NCI-H524 (cell line): ENCODE measurements around the gene IGFBP7.

Experiments
- DNase-seq, 2 experiments: peaks; one replicate each; lab custom pipeline; 2025; lab: John Stamatoyannopoulos, UW

Gene IGFBP7

DNA sequence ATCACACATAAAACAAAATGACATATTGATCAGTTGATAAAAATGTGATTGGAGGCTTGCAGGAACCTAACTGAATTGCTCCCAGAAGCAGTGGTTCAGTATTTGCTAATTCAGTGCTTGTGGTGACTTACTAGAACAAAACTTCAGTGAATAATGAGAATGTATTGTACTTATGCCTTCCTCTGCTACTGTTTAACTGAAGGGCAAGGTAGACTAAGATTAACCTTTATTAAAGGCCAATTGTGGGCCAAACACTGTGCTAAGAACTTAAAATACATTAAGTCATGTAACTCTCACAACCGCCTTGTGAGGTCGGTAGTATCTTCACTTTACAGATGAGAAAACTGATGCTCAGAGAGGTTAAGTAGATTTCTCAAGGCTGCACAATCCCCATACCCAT is 14.9 kb downstream of the IGFBP7 start:
- DNase-seq: no peak

DNA sequence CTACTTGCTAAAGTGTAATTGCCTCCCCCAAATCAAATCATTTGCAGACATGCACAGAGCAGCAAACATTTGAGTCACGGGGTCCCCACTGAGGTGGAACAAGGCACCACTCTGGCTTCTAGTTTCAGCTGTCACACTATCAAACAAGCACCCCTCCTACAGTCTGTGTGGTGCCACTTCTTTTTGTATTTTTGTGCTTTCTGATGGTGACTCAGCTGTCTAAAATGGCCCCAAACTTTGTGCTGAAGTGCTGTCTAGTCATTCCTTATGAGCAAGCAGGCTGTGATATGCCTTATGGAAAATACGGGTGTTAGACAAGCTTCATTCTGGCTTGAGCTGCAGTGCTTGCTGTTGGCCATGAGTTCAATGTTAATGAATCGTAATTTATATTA is 15.4 kb downstream of the IGFBP7 start:
- DNase-seq: no peak

DNA sequence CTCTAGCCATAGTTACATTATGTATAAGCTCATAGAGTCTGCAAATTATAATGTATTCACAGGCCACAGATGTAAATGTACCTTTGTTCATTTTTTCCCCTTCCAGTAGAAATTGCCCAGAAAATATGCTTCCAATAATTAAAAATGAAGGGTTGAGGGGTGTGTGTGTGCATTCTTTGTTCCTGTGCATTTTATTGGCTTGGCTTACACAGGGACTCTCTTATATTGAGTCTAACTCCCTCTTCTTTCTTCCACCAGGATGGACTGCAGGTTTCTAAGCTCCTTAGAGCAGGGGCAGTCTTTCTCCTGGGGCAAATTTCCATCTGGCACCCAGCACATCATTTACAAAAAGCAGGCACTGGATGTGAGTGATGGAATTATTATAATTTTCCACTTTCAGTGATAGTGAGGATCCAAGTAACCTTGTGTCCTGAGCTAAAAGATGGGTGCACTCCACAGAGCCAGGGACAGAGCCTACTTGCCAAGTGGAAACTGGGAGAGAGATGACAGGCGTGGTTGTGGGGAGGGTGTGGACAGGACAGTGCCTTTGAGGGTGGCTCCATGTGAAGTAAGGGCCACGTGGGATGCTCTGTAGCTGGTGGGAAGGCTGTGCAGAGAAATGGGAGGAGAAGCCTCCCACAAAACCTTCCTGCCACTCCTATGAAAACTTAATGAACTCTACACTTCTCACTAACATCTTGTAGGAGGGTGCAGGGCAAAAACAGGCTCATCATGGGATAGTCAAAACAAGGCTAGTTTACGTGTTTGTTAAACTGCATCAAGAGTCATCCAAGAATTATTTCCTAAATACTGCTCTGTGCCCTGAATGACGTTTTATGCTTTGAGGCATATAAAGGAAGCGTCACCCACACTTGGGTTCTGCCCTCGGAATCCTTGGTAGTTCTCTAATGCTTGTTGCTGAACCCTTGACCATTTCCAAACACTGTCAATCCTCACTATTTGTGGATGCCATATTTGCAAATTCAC is 16.0 kb downstream of the IGFBP7 start:
- DNase-seq: no peak

DNA sequence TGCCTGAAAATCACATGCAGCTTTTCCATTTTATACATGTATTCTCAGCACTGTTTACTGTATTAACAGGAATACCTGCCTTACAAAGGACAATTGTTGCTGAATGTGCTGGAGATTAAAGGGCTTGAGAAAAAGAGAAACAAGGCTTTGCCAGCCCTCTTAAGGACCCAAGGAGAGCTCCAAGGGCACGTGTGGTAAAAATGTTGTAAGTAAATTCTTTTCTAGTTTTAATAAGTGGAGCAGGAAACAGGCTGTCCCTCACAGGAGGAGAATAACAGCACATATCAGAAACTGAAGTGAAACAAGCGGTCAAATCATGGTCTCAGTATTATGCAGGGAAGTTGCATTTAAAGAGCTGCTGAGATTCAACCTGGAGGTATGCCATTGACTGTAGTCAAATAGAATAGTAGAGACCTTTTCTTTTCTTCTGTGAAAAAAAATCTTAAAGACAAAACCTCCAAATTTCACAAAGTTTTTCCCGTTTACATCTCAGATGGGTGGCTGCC is 18.5 kb downstream of the IGFBP7 start:
- no peak for DNase-seq

DNA sequence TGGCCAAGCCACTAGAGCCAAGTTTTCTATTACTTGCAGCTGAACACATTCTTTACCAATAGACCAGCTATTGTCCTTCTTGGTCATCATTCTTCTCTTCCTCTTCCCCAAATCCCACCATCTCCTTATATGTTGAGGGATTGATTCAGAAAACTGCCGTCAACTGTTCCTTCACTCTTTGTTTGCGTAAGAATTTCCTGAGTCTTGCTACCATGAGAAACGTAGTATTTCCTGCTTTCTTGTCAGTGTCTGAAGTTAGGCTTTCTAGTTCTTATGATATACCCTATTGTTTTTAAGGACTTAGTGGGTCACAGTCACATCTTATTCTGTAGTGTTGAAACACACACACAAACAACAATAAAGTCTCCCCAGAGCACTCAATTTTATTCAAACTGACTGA is 20.1 kb downstream of the IGFBP7 start:
- no peak for DNase-seq

DNA sequence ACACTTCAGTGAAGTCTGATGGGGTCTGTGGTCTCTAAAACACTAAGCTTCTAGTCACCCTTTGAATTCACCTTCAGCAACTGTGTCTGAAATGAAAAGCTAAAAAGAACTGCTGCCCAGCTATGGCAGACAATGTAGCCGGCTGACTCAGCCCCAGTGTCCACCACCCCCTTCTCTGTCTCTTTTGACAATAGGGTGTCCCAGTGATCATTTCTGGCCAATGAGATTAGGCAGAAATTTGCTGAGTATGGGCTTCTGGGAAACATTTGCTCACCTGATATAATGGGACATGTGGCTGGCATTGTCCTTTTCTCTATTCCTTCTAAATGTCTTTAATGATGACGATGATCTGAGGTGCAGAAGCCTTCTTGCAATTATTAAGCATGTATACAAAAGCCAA is 20.6 kb downstream of the IGFBP7 start:
- DNase-seq: no peak

DNA sequence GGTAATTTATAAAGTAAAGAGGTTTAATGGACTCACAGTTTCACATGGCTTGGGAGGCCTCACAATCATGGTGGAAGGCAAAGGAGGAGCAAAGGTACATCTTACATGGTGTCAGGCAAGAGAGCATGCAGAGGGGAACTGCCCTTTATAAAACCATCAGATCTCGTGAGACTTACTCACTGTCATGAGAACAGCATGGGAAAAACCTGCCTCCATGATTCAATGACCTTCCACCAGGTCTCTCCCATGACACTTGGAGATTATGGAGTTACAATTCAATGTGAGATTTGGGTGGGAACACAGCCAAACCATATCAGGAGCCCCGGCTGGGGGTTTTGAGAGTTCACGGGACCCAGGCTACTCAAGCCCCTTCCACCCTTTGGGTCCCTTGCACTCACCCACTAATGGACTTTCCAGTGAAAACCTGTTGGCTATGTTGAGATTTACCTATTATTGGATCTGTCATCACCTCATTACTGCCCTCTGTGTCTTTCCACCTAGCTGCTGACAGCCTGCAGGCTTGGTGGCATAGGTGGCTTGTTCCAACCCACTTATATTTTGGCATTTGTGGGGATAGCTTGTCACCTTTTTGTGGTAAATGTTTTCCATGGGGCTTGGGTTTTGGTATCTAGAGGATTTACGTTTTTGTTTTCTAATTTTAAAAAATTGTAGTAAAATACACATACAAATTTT is 24.0 kb downstream of the IGFBP7 start:
- no peak for DNase-seq

DNA sequence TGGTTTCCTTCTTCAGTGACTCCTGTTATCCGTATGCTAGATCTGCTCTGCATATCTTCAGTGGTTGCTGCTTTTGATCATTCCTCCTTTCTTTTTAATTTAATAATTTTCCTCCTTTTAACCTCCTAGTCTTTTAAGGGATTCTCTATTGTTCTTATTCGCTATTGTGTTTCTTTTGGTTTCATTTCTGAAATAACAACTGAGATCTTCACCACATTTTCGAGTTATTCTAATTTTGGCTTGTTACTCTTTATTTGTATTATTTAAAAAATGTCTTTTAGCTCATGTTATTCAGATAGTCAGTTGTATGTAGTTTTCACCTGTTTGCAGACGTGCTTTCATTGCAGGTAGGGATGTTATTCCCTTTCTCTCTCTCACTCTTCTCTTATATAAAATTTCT is 24.9 kb downstream of the IGFBP7 start:
- DNase-seq: no peak

DNA sequence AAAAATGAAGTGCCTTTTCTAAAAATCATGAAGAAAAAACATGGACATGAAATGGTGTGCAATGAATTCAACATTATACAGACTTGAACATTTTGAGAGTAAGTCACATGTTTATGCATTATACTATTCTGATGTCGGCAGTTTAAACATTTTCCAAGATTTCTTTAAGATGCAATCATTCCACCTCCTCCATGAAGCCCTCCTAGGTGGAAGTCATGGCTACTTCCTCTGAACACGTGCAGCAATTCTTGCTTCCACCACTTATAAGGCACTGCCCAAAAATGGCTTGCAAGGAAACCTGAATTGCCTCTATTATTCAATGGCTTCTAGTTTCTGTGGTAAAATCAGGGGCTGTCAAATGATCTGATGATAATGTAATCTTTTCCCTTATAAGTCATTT is 25.8 kb downstream of the IGFBP7 start:
- DNase-seq: no peak

DNA sequence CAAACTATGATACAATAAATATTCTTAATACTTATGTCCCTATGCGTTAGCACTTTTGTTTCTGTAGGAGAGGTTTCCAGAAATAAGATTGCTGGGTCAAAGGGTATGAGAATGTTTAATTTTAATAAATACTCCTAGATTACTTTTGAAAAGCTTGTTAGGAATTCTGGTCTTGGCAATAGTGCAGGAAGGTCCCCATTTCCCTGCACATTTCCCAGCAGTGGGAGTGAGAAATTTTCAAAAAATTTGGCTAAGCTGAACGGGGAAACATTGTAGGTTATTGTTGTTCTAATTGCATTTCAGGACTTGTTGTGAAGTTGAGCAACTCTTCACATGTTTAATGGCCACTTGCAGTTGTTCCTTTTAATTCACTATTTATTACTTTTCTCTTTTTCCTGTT is 27.1 kb downstream of the IGFBP7 start:
- no peak for DNase-seq

DNA sequence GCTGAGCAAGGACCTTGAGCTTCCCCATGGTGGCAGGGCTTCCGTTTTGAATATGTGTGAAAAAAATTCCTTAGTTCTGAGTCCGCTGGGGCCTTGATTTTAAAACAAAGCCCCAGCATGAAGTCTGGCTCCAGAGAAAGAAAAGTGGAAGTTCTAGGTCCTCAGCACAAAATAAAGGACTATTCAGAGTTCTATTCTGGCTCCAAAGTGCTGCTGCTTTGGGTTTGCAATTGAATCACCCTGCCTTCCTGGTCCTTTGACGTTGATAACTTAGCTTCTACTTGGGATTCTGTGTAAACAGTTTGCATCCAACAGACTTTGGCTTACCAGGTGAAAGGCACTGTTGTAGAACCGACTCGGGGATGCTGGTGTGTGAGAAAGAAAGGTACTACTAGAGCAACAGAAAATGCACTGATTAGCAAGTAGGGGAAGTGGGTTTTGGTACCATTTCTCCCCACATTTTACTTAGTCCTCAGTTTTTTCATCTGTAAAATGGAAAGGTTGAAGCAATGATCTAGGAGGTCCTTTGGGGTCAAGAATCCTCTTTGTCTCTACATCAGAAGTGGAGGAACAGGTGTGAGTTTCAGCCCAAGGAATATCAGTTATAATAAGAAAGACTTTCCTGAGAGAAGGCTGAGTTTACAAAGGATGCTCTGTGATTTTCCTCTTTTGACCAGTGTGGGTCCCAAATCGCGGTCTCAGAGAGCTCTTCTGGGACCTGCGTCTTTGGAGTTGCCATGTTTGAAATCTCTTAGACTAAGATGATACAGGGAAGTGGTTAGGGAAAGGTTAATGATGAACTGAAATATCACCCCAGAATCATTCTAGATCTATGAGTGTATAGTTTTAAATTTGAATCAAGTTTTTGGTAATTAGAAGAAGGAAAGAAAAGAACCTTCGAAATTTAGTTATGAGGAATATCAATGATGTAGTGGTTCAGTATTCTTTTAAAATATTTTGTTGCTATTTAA is 28.2 kb downstream of the IGFBP7 start:
- no peak for DNase-seq

DNA sequence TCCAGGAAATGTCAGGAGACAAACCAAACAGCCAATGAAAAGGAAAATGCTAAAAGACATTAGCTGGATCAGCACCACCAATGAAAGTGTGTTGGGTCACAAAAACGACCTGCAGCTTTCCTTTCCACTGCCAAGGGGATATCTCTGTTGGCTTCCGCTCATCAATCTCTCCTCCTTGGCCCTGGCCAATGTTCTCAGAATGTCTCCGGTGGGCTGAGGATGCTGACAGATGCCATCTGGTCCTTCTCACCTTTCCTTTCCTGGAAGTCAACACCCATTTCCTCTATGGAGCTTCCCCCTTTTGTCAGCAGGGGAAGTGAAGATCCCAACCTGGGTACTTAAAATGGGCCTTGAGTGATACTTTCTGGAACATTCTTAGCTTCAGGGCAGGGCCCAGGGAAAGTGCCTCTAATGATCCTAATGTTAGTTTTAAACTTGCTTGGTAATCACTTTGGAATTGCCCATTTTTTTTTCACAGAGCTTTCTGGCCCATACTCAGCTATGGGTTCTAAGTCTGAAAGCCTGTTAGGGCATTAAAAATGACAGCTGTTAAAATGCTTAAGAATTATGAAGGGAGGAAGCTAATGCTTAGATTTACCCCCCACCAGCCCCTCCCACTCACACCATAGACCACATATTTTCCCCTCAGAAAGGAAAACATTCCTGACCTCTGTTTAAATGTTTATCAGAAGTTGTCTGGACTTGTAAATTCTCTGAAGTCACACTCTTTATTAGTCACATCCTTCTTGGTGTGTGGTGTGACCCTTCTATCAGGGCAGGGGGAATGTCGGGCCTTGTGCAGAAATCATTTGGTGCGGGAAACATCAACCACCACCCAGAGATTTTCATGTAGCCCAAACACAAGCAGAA is 29.2 kb downstream of the IGFBP7 start:
- DNase-seq: no peak

DNA sequence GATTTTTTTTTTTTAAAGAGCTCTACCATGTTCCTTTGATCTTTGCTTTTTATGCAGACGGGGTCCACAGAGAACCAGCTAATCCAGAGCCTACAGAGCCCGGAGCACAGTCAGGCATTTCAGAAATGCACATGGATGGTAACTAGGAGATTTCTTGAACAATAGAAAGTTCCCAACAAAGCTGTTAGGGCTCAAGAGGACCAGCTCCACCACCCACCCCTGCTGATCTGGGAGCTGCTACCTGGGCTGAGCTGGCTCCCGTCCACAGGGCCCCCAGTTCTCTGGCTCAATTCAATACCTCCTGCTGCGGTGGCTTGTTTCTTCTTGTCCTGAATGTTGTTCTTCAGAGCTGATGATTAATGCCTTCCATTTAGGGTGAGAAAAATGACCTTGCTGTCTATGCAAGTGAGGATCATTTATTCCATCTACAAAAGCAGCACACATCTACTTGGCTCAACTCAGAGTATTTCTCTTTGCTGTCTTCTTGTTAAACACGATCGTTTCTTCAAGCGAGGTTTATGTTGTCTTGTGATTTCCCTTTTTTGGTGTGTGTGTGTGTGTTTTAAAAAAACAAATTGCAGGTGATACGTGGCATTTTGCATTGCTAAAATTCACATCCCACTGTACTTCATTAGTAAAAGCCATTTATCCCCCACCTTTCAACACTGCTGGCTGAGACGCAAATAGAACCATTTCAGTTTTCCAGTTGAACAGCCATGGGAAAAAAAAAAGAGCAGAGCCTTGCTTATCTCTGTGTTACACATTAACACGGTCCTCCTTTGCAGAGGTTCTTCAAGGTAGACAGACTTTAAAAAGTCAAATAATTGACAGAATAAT is 31.3 kb downstream of the IGFBP7 start:
- DNase-seq: no peak

DNA sequence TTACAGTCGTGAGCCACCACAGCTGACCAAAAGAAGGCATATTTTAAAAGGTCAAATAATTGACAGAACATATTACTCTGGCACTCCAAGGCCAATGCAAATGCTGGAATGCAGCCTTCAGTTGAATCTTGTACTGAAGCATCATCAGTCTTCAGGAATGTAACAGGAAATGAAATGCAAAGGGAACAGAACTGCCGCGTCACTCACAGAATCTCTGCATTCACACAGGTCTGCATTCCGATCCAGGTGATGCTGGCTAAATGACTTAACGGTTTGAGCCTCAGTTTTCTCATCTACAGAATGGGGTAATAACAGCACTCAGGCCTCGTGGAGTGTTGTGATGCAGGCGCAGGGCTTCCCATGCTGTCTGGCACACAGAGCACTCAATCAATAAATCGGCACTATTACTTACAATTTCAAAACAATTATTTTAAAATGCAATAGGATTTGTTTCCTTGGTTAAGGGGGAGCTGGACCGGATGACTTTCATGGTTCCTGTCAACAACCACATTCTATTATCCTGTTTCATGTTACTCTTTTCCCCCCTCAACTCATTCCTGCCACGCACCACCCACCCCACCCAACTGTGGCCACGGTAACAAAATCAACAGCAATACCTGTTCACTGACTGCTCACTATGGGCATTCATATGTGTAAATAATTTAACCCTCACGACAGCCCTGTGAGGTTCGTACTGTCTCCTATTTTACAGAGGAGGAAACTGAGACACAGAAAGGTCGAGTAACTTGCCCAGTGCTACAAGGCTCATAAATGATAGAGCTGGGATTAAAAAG is 32.4 kb downstream of the IGFBP7 start:
- no peak for DNase-seq

DNA sequence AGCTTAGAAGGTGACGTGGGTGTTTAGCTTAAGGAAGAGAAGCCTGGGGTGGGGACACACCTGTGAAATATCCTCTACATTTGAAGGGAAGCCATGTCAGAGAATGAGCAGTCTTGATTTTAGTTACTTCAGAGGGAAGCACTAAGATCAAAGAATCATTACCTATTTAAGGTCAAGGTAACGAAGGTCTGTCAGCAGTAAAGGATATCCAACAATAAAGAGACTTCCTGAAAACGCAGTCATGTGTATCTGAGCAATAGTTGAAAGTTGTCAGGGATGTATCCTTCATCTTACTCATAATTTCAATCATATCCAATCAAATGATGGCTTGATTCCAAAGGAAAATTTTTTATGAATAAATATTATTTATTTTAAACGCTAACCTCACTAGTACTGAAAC is 33.5 kb downstream of the IGFBP7 start:
- DNase-seq: no peak

DNA sequence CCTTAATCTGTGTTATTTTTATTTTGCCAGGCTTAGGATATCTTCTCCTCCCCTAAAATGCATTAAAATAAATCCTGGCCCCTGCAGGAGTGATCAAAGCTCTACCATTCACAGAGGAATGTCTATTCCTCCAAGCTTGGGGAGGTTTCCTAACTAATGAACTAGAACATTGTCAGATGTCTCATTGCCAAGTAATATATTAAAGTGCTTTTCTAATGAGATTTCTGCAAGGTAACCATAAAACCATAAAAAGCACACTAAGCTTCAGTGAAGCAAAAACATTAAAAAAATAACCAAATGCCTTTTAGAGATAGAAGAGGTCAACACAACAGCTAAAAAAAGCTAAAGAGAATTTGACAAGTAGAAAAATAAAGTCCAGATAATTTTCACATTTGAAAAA is 34.8 kb downstream of the IGFBP7 start:
- DNase-seq: no peak

DNA sequence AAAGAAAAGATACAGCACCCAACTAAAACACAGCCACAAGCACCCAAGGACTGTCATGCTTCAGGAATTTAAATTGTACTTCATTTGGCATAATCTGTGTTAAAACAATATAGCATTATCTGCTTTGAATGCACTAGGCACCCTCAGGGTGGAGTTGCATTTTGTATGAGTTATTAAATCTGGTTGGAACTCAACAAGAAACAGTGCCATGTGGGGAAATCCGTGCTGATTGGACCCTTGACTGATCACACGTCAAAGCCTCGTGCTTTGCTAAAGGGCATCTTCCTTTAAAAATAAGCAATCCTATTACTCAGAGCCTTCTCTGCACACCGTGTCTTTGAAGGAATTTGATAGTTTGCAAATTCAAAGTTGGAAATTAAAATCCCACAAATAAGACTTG is 35.4 kb downstream of the IGFBP7 start:
- no peak for DNase-seq

DNA sequence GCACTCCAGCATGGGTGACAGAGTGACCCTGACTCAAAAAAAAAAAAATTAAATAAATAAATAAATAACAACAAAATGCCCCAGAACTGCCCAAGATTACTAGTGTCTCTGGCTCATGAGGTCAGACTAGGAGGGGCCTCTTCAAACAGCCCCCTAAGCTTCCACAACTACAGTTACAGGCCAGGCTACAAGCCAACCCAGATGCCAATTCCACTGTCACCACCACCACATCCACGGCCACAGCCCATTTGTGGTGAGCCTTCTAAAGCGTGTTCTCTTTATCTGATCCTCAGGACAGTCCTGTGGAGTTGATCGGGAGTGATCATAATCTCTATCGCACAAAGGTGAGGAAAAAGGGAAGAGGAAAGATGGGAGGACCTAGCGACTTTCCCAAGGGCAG is 36.6 kb downstream of the IGFBP7 start:
- no peak for DNase-seq

DNA sequence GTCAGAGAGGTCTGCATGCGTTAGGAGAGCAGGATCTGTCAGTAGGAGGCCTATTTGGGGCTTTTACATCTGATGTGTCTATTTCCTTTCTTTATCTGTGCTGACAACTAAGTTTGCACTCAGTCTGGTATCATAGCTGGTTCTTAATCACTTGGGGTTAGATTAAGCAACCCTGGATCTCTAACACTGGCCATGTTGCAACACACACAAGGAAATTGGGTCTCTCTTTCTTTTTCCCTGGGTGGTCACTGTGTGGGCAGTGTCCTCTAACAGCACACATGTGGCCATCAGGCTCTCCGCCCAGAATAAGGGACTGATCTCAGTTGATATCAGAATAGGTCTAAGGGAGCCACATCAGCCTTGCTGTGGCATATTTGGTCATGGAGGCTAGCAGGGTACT is 38.9 kb downstream of the IGFBP7 start:
- DNase-seq: no peak
